SK-N-SH treated with all-trans-retinoic acid at 6 μM for 48 hours (cell line): ENCODE results near the gene GMPR2.

Experiments used
- ATAC-seq: fragments of 200-7000 bp; cut with Tn5 transposase; 3 replicates; pipeline ENCODE4 v1.9.1; 2020; ENCODE audit warnings: mild to moderate bottlenecking, moderate library complexity
- BACH2 ChIP-seq: fragments of 250-450 bp; sonication (Bioruptor Pico); IDR thresholded peaks from 2 replicates; pipeline ENCODE4 v1.9.0; 2021; ENCODE audit warnings: mild to moderate bottlenecking, borderline replicate concordance
- GLIS3 ChIP-seq: fragments of 250-450 bp; sonication (Bioruptor Pico); IDR thresholded peaks from 2 replicates; pipeline ENCODE4 v1.5.0; 2020; ENCODE audit warnings: mild to moderate bottlenecking, moderate library complexity
- OSR1 ChIP-seq: fragments of 250-450 bp; sonication (Bioruptor Pico); IDR thresholded peaks from 2 replicates; pipeline ENCODE4 v1.8.0; 2022; ENCODE audit warnings: moderate library complexity, mild to moderate bottlenecking, inconsistent platforms
- PPARA ChIP-seq: fragments of 250-450 bp; sonication (Bioruptor Pico); IDR thresholded peaks from 2 replicates; pipeline ENCODE4 v1.5.0; 2020; ENCODE audit warnings: mild to moderate bottlenecking, borderline replicate concordance
- RARB ChIP-seq: fragments of 250-450 bp; sonication (Bioruptor Pico); IDR thresholded peaks from 2 replicates; pipeline ENCODE4 v1.8.0; 2021; ENCODE audit warnings: mild to moderate bottlenecking, moderate library complexity
- SNAI2 ChIP-seq: fragments of 250-450 bp; sonication (Bioruptor Pico); IDR thresholded peaks from 2 replicates; pipeline ENCODE4 v1.5.0; 2020; ENCODE audit warnings: mild to moderate bottlenecking, moderate library complexity
- TCF4 ChIP-seq: fragments of 250-450 bp; sonication (Bioruptor Pico); IDR thresholded peaks from 2 replicates; pipeline ENCODE4 v1.8.0; 2021; ENCODE audit warnings: mild to moderate bottlenecking, moderate library complexity, borderline replicate concordance
- TOX ChIP-seq: fragments of 250-450 bp; sonication (Bioruptor Pico); IDR thresholded peaks from 2 replicates; pipeline ENCODE4 v1.8.0; 2021; ENCODE audit warnings: mild to moderate bottlenecking, moderate library complexity, borderline replicate concordance
- ZC3H10 ChIP-seq: fragments of 250-450 bp; sonication (Bioruptor Pico); IDR thresholded peaks from 2 replicates; pipeline ENCODE4 v1.5.1; 2021; ENCODE audit warnings: mild to moderate bottlenecking, moderate library complexity
- TF ChIP-seq, protein P1 (sequence below): fragments of 250-450 bp; sonication (Bioruptor Pico); IDR thresholded peaks from 2 replicates; pipeline ENCODE4 v1.5.0; 2020; ENCODE audit warnings: mild to moderate bottlenecking, moderate library complexity
- TF ChIP-seq, protein P2 (sequence below): fragments of 250-450 bp; sonication (Bioruptor Pico); IDR thresholded peaks from 2 replicates; pipeline ENCODE4 v1.5.1; 2020; ENCODE audit warnings: low read depth, mild to moderate bottlenecking, moderate library complexity
- TF ChIP-seq, protein P3 (sequence below): fragments of 250-450 bp; sonication (Bioruptor Pico); IDR thresholded peaks from 2 replicates; pipeline ENCODE4 v1.8.0; 2020; ENCODE audit warnings: mild to moderate bottlenecking, moderate library complexity, borderline replicate concordance
- TF ChIP-seq, protein P4 (sequence below): fragments of 250-450 bp; sonication (Bioruptor Pico); IDR thresholded peaks from 2 replicates; pipeline ENCODE4 v1.8.0; 2021; ENCODE audit warnings: low read depth, mild to moderate bottlenecking, moderate library complexity, borderline replicate concordance

GMPR2 gene

DNA sequence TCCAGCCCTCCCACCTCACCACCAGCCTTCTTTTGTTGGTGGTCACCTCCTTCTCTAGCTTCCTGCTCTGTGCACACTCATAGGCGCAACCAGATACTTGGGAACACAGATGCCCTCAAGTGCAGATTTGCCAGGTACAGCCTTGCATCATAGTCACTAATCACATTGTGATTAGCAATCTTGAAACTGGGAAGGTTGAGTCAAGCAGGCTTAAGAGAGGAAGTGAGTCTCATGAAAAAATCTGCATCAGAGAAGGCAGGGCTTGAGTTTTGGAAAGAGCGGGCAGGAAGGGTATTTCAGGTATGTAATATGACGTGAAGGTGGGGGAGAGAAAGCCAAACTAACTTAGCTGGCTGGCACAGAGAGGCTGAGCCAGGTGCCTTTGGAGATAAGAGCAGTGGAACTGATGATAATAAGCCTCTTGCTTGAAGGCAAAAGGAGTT is 41.4 kb downstream of the GMPR2 start (continued):
- TF ChIP-seq, protein P1, sequence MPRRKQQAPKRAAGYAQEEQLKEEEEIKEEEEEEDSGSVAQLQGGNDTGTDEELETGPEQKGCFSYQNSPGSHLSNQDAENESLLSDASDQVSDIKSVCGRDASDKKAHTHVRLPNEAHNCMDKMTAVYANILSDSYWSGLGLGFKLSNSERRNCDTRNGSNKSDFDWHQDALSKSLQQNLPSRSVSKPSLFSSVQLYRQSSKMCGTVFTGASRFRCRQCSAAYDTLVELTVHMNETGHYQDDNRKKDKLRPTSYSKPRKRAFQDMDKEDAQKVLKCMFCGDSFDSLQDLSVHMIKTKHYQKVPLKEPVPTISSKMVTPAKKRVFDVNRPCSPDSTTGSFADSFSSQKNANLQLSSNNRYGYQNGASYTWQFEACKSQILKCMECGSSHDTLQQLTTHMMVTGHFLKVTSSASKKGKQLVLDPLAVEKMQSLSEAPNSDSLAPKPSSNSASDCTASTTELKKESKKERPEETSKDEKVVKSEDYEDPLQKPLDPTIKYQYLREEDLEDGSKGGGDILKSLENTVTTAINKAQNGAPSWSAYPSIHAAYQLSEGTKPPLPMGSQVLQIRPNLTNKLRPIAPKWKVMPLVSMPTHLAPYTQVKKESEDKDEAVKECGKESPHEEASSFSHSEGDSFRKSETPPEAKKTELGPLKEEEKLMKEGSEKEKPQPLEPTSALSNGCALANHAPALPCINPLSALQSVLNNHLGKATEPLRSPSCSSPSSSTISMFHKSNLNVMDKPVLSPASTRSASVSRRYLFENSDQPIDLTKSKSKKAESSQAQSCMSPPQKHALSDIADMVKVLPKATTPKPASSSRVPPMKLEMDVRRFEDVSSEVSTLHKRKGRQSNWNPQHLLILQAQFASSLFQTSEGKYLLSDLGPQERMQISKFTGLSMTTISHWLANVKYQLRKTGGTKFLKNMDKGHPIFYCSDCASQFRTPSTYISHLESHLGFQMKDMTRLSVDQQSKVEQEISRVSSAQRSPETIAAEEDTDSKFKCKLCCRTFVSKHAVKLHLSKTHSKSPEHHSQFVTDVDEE (CRISPR knock-in tag): no peak
- TF ChIP-seq GLIS3 (CRISPR knock-in tag) (no peak), SNAI2 (CRISPR knock-in tag) (no peak), TOX (CRISPR knock-in tag) (no peak)

DNA sequence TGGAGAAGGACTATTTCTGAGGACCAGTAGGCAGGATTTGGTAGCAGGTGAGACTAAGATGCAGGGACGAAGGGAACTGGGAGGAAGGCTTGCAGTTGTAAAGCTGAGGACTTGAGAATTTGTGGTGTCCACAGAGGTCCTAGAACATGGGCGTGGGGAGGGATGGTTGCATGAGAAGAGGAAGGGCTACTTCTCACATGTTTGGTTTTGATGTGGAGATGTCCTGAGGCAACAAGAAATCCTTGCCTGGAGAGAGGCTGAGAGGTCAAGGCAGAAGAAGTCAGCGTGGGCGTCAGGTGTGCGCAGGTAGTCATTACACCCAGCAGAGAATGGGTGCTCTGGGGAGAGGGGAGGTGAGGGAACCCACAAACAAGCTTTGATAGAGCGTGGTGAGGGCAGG is 44.3 kb downstream of the GMPR2 start:
- TF ChIP-seq, protein P2, sequence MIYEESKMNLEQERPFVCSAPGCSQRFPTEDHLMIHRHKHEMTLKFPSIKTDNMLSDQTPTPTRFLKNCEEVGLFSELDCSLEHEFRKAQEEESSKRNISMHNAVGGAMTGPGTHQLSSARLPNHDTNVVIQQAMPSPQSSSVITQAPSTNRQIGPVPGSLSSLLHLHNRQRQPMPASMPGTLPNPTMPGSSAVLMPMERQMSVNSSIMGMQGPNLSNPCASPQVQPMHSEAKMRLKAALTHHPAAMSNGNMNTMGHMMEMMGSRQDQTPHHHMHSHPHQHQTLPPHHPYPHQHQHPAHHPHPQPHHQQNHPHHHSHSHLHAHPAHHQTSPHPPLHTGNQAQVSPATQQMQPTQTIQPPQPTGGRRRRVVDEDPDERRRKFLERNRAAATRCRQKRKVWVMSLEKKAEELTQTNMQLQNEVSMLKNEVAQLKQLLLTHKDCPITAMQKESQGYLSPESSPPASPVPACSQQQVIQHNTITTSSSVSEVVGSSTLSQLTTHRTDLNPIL (CRISPR knock-in tag): no peak
- TF ChIP-seq TOX (CRISPR knock-in tag): no peak
- TF ChIP-seq SNAI2 (CRISPR knock-in tag): no peak
- TF ChIP-seq BACH2 (CRISPR knock-in tag): no peak
- TF ChIP-seq, protein P1 (CRISPR knock-in tag): no peak
- TF ChIP-seq TCF4 (CRISPR knock-in tag): no peak
- no peak for TF ChIP-seq ZC3H10
- no peak for ATAC-seq

DNA sequence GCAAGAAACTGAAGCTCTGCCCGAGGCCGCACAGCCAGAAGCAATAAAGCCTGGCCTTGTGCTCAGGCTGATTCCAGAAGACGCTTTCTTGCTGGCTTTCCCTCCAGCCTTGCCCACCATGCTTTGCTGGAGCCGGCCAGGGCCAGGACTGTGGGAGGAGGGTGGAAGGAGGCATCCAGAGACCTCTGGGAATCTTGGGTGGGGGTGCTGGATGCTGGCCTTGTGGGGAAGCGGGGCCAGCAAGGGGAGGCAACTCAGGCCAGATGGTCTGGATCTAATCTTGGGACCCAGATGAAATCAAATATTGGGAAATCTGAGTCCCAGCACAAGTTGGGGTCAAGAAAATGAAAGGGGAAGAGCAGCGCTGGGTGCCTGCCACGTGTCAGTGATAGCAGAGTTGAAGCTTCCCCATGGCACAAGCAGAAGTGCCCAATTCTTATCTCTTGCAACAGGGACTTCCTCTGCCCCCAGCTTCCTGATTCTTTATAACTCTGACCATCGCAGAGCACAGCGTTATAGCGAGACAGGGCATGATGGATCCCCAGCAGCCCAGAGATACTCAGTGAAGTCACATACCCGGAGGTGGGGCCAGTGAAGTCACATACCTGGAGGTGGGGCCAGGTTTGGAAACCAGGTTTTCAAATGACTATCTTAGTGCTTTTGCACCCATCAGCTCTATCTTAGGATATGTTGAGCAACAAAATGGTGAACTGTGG is 45.0 kb downstream of the GMPR2 start:
- no peak for ATAC-seq
- TF ChIP-seq PPARA (CRISPR knock-in tag) (no peak), GLIS3 (CRISPR knock-in tag) (no peak), TCF4 (CRISPR knock-in tag) (no peak)

DNA sequence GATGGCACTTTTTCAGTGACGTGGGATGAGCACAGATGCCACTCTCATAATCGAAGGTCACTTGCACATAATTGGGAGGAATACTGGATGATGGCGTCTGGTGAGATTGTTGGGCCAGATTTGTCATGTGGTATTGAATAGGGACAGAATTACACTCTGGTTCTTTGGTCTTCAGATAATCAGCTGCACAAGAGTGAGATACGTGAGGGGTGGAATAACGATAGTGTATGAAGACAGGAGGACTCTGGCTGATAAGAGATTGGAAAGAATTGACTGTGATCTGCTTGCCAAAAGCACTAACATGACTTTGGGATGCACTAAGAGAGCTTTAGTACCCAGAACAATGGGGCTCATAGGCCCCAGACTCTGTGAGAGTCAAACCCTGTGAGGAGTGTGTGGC is 45.7 kb downstream of the GMPR2 start:
- TF ChIP-seq GLIS3 (CRISPR knock-in tag): no peak
- TF ChIP-seq, protein P3, sequence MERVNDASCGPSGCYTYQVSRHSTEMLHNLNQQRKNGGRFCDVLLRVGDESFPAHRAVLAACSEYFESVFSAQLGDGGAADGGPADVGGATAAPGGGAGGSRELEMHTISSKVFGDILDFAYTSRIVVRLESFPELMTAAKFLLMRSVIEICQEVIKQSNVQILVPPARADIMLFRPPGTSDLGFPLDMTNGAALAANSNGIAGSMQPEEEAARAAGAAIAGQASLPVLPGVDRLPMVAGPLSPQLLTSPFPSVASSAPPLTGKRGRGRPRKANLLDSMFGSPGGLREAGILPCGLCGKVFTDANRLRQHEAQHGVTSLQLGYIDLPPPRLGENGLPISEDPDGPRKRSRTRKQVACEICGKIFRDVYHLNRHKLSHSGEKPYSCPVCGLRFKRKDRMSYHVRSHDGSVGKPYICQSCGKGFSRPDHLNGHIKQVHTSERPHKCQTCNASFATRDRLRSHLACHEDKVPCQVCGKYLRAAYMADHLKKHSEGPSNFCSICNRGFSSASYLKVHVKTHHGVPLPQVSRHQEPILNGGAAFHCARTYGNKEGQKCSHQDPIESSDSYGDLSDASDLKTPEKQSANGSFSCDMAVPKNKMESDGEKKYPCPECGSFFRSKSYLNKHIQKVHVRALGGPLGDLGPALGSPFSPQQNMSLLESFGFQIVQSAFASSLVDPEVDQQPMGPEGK: no peak
- no peak for TF ChIP-seq TCF4 (CRISPR knock-in tag)
- TF ChIP-seq OSR1 (CRISPR knock-in tag): no peak
- TF ChIP-seq, protein P4, sequence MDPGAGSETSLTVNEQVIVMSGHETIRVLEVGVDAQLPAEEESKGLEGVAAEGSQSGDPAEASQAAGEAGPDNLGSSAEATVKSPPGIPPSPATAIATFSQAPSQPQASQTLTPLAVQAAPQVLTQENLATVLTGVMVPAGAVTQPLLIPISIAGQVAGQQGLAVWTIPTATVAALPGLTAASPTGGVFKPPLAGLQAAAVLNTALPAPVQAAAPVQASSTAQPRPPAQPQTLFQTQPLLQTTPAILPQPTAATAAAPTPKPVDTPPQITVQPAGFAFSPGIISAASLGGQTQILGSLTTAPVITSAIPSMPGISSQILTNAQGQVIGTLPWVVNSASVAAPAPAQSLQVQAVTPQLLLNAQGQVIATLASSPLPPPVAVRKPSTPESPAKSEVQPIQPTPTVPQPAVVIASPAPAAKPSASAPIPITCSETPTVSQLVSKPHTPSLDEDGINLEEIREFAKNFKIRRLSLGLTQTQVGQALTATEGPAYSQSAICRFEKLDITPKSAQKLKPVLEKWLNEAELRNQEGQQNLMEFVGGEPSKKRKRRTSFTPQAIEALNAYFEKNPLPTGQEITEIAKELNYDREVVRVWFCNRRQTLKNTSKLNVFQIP: no peak
- no peak for TF ChIP-seq RARB (CRISPR knock-in tag)
- ATAC-seq: no peak
